ENCODE data around the gene SERPINB8.

DNA sequence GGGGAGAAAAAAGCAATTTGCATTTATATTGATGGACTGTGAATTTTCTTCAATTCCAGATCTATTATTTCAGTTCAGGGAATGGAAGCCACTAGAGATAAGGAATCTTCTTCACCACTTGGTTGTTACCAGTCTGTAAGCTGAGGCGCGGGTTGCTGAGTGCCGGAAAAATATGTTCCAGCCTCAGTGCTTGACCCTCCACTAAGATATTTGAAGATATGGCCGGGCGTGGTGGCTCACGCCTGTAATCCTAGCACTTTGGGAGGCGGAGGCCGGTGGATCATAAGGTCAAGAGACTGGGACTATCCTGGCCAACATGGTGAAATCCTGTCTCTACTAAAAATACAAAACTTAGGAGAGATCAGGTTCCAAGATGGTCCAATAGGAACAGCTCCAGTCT is 29.9 kb upstream of the SERPINB8 start:
- TF ChIP-seq, protein P1, sequence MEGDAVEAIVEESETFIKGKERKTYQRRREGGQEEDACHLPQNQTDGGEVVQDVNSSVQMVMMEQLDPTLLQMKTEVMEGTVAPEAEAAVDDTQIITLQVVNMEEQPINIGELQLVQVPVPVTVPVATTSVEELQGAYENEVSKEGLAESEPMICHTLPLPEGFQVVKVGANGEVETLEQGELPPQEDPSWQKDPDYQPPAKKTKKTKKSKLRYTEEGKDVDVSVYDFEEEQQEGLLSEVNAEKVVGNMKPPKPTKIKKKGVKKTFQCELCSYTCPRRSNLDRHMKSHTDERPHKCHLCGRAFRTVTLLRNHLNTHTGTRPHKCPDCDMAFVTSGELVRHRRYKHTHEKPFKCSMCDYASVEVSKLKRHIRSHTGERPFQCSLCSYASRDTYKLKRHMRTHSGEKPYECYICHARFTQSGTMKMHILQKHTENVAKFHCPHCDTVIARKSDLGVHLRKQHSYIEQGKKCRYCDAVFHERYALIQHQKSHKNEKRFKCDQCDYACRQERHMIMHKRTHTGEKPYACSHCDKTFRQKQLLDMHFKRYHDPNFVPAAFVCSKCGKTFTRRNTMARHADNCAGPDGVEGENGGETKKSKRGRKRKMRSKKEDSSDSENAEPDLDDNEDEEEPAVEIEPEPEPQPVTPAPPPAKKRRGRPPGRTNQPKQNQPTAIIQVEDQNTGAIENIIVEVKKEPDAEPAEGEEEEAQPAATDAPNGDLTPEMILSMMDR (IDR thresholded peaks at IDR 0.05), result no peak
- no peak for TF ChIP-seq POLR2A (IDR thresholded peaks at IDR 0.05)
